GM23338 (cell line): Measurements from ENCODE around the gene MICAL3. TPM values are rescaled to one million over a fixed set of nuclear protein-coding genes. Genes with fewer than 3 reads are reported as not detected.

ENCODE experiments used
- ATAC-seq: fragments of 200-7000 bp; cut with Tn5 transposase; 3 replicates; pipeline ENCODE4 v1.9.1; 2020
- DNase-seq: peaks from one replicate; pipeline ENCODE4 v3.0.0-alpha.2; 2015; ENCODE audit warnings: low spot score
- H2AFZ ChIP-seq: fragments of 200-600 bp; sonication (generic); 2 replicates; pipeline ENCODE4 v1.8.0; 2016; ENCODE audit warnings: antibody characterized with exemption, mild to moderate bottlenecking, moderate library complexity
- H3F3A ChIP-seq: fragments of 200-600 bp; sonication (generic); replicated peaks from 2 replicates; pipeline ENCODE4 v1.8.0; 2017; ENCODE audit warnings: antibody characterized with exemption, mixed run types, low read depth
- H3K27ac ChIP-seq: fragments of 200-600 bp; sonication (generic); 2 replicates; pipeline ENCODE4 v1.6.1; 2016; ENCODE audit warnings: low read depth
- H3K27me3 ChIP-seq: fragments of 200-600 bp; sonication (generic); 2 replicates; pipeline ENCODE4 v1.8.0; 2016; ENCODE audit warnings: mild to moderate bottlenecking, mixed run types, moderate library complexity; ENCODE audit not compliant: insufficient read depth
- H3K36me3 ChIP-seq: fragments of 200-600 bp; sonication (generic); 2 replicates; pipeline ENCODE4 v1.8.0; 2016; ENCODE audit warnings: mild to moderate bottlenecking; ENCODE audit not compliant: insufficient read depth
- H3K4me1 ChIP-seq: fragments of 200-600 bp; sonication (generic); 2 replicates; pipeline ENCODE4 v1.8.0; 2016; ENCODE audit warnings: mild to moderate bottlenecking, moderate library complexity; ENCODE audit not compliant: insufficient read depth
- H3K4me2 ChIP-seq: fragments of 200-600 bp; sonication (generic); 2 replicates; pipeline ENCODE4 v1.7.1; 2017; ENCODE audit warnings: mixed run types
- H3K4me3 ChIP-seq: fragments of 200-600 bp; sonication (generic); 2 replicates; pipeline ENCODE4 v1.6.1; 2016; ENCODE audit warnings: mixed run types
- H3K79me2 ChIP-seq: fragments of 200-600 bp; sonication (generic); replicated peaks from 2 replicates; pipeline ENCODE4 v1.8.0; 2017; ENCODE audit warnings: mild to moderate bottlenecking; ENCODE audit not compliant: insufficient read depth
- H3K9me2 ChIP-seq: fragments of 200-600 bp; sonication (generic); 2 replicates; pipeline ENCODE4 v1.8.0; 2017; ENCODE audit not compliant: insufficient read depth
- H4K20me1 ChIP-seq: fragments of 200-600 bp; sonication (generic); replicated peaks from 2 replicates; pipeline ENCODE4 v1.8.0; 2017; ENCODE audit warnings: mild to moderate bottlenecking; ENCODE audit not compliant: insufficient read depth
- H3K27ac Mint-ChIP-seq: 2 replicates; pipeline ENCODE4 v1.8.0; 2020; ENCODE audit warnings: inconsistent platforms, mild to moderate bottlenecking, moderate library complexity, mixed read lengths
- H3K27me3 Mint-ChIP-seq: 3 replicates; pipeline ENCODE4 v1.8.0; 2022; ENCODE audit warnings: low read depth, mild to moderate bottlenecking, moderate library complexity, mixed read lengths, inconsistent platforms; ENCODE audit not compliant: insufficient read depth, poor library complexity
- H3K36me3 Mint-ChIP-seq: 3 replicates; pipeline ENCODE4 v1.8.0; 2021; ENCODE audit warnings: low read depth, mild to moderate bottlenecking, inconsistent platforms, moderate library complexity, mixed read lengths
- H3K4me1 Mint-ChIP-seq: 3 replicates; pipeline ENCODE4 v1.8.0; 2020; ENCODE audit warnings: mild to moderate bottlenecking, inconsistent platforms, mixed read lengths
- H3K4me3 Mint-ChIP-seq: 3 replicates; pipeline ENCODE4 v1.8.0; 2021; ENCODE audit warnings: moderate library complexity, mild to moderate bottlenecking, inconsistent platforms, mixed read lengths
- H3K9me3 Mint-ChIP-seq: 3 replicates; pipeline ENCODE4 v1.8.0; 2020; ENCODE audit warnings: moderate library complexity, mild to moderate bottlenecking, inconsistent platforms, mixed read lengths
- CREB1 ChIP-seq: fragments of 250-450 bp; sonication (Bioruptor Pico); IDR thresholded peaks from 2 replicates; pipeline ENCODE4 v1.5.0; 2020; ENCODE audit warnings: low read depth, mild to moderate bottlenecking, moderate library complexity
- EZH2 ChIP-seq: fragments of 200-600 bp; sonication (generic); IDR thresholded peaks from one replicate; pipeline ENCODE4 v1.8.0; 2017; ENCODE audit warnings: antibody characterized with exemption, mild to moderate bottlenecking, low read depth; ENCODE audit not compliant: unreplicated experiment
- EZH2phosphoT487 ChIP-seq: fragments of 200-600 bp; sonication (generic); IDR thresholded peaks from one replicate; pipeline ENCODE4 v1.8.1; 2018; ENCODE audit warnings: antibody characterized with exemption; ENCODE audit not compliant: unreplicated experiment
- JUNB ChIP-seq: IDR thresholded peaks from one replicate; pipeline ENCODE4 v1.6.1; 2016; ENCODE audit warnings: antibody characterized with exemption; ENCODE audit not compliant: unreplicated experiment
- NANOG ChIP-seq: IDR thresholded peaks from 2 replicates; pipeline ENCODE4 v1.6.1; 2016; ENCODE audit warnings: antibody characterized with exemption, borderline replicate concordance
- POLR2AphosphoS5 ChIP-seq: IDR thresholded peaks from 2 replicates; pipeline ENCODE4 v1.6.1; 2016; ENCODE audit warnings: antibody characterized with exemption, low read depth
- STAT1 ChIP-seq: IDR thresholded peaks from one replicate; pipeline ENCODE4 v1.6.1; 2016; ENCODE audit warnings: antibody characterized with exemption; ENCODE audit not compliant: unreplicated experiment
- ZNF114 ChIP-seq: fragments of 250-450 bp; sonication (Bioruptor Pico); IDR thresholded peaks from 2 replicates; pipeline ENCODE4 v1.5.0; 2020; ENCODE audit warnings: mild to moderate bottlenecking, moderate library complexity
- ZNF331 ChIP-seq: fragments of 250-450 bp; sonication (Bioruptor Pico); IDR thresholded peaks from 2 replicates; pipeline ENCODE4 v1.5.0; 2020; ENCODE audit warnings: low read depth, mild to moderate bottlenecking, moderate library complexity
- polyA plus RNA-seq: library from polyadenylated mRNA; unstranded; fragments of >200 nt; fragmentation: Nextera tagmentation; extraction: Ambion mirVana; gene quantifications from 2 replicates; pipeline ENCODE4 v1.2.1, GENCODE V29; 2016
- total RNA-seq: library from RNA; depleted of rRNA; stranded (reverse); fragments of >200 nt; shearing (Covaris generic); gene quantifications from 2 replicates; pipeline ENCODE4 v1.2.3, GENCODE V29; 2014
- TF ChIP-seq, protein P1 (sequence below), 2 experiments: fragments of 200-600 bp in 1 of 2; sonication (generic) in 1 of 2; conservative IDR thresholded peaks; 2 replicates each; pipeline versions ENCODE4 v1.5.1 to v1.6.1; 2016 to 2017; ENCODE audit warnings: antibody characterized with exemption in 2 of 2, low read depth in 2 of 2, mild to moderate bottlenecking in 2 of 2, moderate library complexity in 1 of 2
- TF ChIP-seq, protein P2 (sequence below): fragments of 250-450 bp; sonication (Bioruptor Pico); IDR thresholded peaks from 2 replicates; pipeline ENCODE4 v1.5.0; 2020; ENCODE audit warnings: mild to moderate bottlenecking, moderate library complexity
- TF ChIP-seq, protein P3 (sequence below): IDR thresholded peaks from one replicate; pipeline ENCODE4 v1.6.1; 2018; ENCODE audit warnings: antibody characterized with exemption; ENCODE audit not compliant: unreplicated experiment
- TF ChIP-seq, protein P4 (sequence below): IDR thresholded peaks from 2 replicates; pipeline ENCODE4 v1.6.1; 2016; ENCODE audit warnings: antibody characterized with exemption

Gene MICAL3
- total and polyA plus RNA-seq, 2 experiments from 2014 or later: 10.1 to 33.9 TPM

DNA sequence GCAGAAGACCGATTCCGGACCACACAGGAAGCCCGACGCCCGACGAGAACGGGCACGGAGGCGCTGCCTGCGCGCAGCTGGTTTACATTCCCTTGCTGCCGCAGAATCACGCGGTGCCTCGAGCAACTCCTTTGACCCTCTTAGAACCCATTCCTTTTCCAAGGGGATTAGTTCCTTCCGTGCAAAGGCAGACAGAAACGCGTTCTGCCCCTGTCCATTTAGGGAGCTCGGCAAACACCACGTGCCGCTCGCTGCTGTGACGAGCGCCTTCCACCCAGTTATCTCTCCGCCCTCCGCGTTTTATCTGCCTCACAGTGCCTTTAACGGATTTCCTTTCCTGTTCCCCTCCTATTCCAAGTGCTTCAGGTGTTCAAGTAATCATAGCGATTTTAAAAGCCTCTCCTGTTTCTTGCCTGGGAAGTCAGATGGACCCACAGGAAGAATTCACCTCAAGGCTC, 24.1 kb upstream of the MICAL3 start:
- no peaks in the 10 kb centered on the region; the same call in 2 of the 3 replicates for H3K9me3 Mint-ChIP-seq
- H3K9me2 ChIP-seq: no peaks in the 10 kb centered on the region
- H4K20me1 ChIP-seq: no peaks in the 10 kb centered on the region
- H3F3A ChIP-seq: no peaks in the 10 kb centered on the region
- DNase-seq (no peak), ATAC-seq (no peak)
- no peaks in the 10 kb centered on the region for H3K36me3 ChIP-seq
- H3K4me2 ChIP-seq: no peak overlapping the region
- H3K27me3 Mint-ChIP-seq: peaks cover 17% of the 10 kb centered on the region
- H3K4me1 Mint-ChIP-seq: no peaks in the 10 kb centered on the region; the same call in 2 of the 3 replicates
- no peak overlapping the region for H3K27ac Mint-ChIP-seq
- H3K27me3 ChIP-seq: no peaks in the 10 kb centered on the region
- H3K36me3 Mint-ChIP-seq: no peaks in the 10 kb centered on the region
- H2AFZ ChIP-seq: 0 out of 2 replicates have a peak overlapping the region, but pooled peaks have one; percentile 76
- H3K4me3 ChIP-seq: no peak overlapping the region
- H3K79me2 ChIP-seq: no peaks in the 10 kb centered on the region
- TF ChIP-seq CREB1 (CRISPR knock-in tag): no peak
- TF ChIP-seq ZNF114: no peak
- TF ChIP-seq, protein P1, sequence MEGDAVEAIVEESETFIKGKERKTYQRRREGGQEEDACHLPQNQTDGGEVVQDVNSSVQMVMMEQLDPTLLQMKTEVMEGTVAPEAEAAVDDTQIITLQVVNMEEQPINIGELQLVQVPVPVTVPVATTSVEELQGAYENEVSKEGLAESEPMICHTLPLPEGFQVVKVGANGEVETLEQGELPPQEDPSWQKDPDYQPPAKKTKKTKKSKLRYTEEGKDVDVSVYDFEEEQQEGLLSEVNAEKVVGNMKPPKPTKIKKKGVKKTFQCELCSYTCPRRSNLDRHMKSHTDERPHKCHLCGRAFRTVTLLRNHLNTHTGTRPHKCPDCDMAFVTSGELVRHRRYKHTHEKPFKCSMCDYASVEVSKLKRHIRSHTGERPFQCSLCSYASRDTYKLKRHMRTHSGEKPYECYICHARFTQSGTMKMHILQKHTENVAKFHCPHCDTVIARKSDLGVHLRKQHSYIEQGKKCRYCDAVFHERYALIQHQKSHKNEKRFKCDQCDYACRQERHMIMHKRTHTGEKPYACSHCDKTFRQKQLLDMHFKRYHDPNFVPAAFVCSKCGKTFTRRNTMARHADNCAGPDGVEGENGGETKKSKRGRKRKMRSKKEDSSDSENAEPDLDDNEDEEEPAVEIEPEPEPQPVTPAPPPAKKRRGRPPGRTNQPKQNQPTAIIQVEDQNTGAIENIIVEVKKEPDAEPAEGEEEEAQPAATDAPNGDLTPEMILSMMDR (conservative IDR thresholded peaks at IDR 0.05; ENCODE audit: low read depth in 2 of 2): no peak
- TF ChIP-seq EZH2phosphoT487: no peak
- no peak for TF ChIP-seq NANOG
- no peak for TF ChIP-seq STAT1
- TF ChIP-seq, protein P2, sequence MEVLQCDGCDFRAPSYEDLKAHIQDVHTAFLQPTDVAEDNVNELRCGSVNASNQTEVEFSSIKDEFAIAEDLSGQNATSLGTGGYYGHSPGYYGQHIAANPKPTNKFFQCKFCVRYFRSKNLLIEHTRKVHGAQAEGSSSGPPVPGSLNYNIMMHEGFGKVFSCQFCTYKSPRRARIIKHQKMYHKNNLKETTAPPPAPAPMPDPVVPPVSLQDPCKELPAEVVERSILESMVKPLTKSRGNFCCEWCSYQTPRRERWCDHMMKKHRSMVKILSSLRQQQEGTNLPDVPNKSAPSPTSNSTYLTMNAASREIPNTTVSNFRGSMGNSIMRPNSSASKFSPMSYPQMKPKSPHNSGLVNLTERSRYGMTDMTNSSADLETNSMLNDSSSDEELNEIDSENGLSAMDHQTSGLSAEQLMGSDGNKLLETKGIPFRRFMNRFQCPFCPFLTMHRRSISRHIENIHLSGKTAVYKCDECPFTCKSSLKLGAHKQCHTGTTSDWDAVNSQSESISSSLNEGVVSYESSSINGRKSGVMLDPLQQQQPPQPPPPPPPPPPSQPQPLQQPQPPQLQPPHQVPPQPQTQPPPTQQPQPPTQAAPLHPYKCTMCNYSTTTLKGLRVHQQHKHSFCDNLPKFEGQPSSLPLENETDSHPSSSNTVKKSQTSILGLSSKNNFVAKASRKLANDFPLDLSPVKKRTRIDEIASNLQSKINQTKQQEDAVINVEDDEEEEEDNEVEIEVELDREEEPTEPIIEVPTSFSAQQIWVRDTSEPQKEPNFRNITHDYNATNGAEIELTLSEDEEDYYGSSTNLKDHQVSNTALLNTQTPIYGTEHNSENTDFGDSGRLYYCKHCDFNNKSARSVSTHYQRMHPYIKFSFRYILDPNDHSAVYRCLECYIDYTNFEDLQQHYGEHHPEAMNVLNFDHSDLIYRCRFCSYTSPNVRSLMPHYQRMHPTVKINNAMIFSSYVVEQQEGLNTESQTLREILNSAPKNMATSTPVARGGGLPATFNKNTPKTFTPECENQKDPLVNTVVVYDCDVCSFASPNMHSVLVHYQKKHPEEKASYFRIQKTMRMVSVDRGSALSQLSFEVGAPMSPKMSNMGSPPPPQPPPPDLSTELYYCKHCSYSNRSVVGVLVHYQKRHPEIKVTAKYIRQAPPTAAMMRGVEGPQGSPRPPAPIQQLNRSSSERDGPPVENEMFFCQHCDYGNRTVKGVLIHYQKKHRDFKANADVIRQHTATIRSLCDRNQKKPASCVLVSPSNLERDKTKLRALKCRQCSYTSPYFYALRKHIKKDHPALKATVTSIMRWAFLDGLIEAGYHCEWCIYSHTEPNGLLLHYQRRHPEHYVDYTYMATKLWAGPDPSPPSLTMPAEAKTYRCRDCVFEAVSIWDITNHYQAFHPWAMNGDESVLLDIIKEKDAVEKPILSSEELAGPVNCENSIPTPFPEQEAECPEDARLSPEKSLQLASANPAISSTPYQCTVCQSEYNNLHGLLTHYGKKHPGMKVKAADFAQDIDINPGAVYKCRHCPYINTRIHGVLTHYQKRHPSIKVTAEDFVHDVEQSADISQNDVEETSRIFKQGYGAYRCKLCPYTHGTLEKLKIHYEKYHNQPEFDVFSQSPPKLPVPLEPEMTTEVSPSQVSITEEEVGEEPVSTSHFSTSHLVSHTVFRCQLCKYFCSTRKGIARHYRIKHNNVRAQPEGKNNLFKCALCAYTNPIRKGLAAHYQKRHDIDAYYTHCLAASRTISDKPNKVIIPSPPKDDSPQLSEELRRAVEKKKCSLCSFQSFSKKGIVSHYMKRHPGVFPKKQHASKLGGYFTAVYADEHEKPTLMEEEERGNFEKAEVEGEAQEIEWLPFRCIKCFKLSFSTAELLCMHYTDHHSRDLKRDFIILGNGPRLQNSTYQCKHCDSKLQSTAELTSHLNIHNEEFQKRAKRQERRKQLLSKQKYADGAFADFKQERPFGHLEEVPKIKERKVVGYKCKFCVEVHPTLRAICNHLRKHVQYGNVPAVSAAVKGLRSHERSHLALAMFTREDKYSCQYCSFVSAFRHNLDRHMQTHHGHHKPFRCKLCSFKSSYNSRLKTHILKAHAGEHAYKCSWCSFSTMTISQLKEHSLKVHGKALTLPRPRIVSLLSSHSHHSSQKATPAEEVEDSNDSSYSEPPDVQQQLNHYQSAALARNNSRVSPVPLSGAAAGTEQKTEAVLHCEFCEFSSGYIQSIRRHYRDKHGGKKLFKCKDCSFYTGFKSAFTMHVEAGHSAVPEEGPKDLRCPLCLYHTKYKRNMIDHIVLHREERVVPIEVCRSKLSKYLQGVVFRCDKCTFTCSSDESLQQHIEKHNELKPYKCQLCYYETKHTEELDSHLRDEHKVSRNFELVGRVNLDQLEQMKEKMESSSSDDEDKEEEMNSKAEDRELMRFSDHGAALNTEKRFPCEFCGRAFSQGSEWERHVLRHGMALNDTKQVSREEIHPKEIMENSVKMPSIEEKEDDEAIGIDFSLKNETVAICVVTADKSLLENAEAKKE (CRISPR knock-in tag): no peak
- TF ChIP-seq POLR2AphosphoS5: no peak
- no peak for TF ChIP-seq JUNB
- no peak for TF ChIP-seq ZNF331 (CRISPR knock-in tag)
- TF ChIP-seq, protein P3, sequence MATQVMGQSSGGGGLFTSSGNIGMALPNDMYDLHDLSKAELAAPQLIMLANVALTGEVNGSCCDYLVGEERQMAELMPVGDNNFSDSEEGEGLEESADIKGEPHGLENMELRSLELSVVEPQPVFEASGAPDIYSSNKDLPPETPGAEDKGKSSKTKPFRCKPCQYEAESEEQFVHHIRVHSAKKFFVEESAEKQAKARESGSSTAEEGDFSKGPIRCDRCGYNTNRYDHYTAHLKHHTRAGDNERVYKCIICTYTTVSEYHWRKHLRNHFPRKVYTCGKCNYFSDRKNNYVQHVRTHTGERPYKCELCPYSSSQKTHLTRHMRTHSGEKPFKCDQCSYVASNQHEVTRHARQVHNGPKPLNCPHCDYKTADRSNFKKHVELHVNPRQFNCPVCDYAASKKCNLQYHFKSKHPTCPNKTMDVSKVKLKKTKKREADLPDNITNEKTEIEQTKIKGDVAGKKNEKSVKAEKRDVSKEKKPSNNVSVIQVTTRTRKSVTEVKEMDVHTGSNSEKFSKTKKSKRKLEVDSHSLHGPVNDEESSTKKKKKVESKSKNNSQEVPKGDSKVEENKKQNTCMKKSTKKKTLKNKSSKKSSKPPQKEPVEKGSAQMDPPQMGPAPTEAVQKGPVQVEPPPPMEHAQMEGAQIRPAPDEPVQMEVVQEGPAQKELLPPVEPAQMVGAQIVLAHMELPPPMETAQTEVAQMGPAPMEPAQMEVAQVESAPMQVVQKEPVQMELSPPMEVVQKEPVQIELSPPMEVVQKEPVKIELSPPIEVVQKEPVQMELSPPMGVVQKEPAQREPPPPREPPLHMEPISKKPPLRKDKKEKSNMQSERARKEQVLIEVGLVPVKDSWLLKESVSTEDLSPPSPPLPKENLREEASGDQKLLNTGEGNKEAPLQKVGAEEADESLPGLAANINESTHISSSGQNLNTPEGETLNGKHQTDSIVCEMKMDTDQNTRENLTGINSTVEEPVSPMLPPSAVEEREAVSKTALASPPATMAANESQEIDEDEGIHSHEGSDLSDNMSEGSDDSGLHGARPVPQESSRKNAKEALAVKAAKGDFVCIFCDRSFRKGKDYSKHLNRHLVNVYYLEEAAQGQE: no peak
- TF ChIP-seq EZH2: no peak
- TF ChIP-seq, protein P4, sequence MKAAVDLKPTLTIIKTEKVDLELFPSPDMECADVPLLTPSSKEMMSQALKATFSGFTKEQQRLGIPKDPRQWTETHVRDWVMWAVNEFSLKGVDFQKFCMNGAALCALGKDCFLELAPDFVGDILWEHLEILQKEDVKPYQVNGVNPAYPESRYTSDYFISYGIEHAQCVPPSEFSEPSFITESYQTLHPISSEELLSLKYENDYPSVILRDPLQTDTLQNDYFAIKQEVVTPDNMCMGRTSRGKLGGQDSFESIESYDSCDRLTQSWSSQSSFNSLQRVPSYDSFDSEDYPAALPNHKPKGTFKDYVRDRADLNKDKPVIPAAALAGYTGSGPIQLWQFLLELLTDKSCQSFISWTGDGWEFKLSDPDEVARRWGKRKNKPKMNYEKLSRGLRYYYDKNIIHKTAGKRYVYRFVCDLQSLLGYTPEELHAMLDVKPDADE: no peak
- H3K4me3 Mint-ChIP-seq: no peak overlapping the region
- no peak overlapping the region for H3K27ac ChIP-seq
- no peaks in the 10 kb centered on the region for H3K4me1 ChIP-seq
